MG63 (cell line): Measurements from ENCODE around the gene CDH4. TPM values are rescaled to one million over a fixed set of nuclear protein-coding genes. Genes with fewer than 3 reads are reported as not detected.

Source experiments
- DNase-seq: peaks from one replicate; pipeline ENCODE4 v3.0.0-alpha.2; 2020
- H3K27me3 ChIP-seq: fragments of 250-450 bp; sonication (Bioruptor Pico); 2 replicates; pipeline ENCODE4 v1.5.1; 2020; ENCODE audit warnings: mild to moderate bottlenecking, moderate library complexity
- H3K36me3 ChIP-seq: fragments of 250-450 bp; sonication (Bioruptor Pico); 2 replicates; pipeline ENCODE4 v1.5.1; 2020; ENCODE audit warnings: mild to moderate bottlenecking, moderate library complexity
- H3K4me3 ChIP-seq: fragments of 250-450 bp; sonication (Bioruptor Pico); 2 replicates; pipeline ENCODE4 v1.5.1; 2020; ENCODE audit warnings: mild to moderate bottlenecking, moderate library complexity
- H3K9me3 ChIP-seq: fragments of 250-450 bp; sonication (Bioruptor Pico); 2 replicates; pipeline ENCODE4 v1.5.1; 2020; ENCODE audit warnings: mild to moderate bottlenecking, moderate library complexity
- total RNA-seq: library from RNA; depleted of rRNA; stranded (reverse); fragments of >200 nt; shearing (Covaris generic); gene quantifications from 2 replicates; pipeline ENCODE4 v1.2.3, GENCODE V29; 2014; ENCODE audit warnings: low replicate concordance

CDH4 gene
- total RNA-seq, 1 experiment from 2014 or later, result not detected

DNA sequence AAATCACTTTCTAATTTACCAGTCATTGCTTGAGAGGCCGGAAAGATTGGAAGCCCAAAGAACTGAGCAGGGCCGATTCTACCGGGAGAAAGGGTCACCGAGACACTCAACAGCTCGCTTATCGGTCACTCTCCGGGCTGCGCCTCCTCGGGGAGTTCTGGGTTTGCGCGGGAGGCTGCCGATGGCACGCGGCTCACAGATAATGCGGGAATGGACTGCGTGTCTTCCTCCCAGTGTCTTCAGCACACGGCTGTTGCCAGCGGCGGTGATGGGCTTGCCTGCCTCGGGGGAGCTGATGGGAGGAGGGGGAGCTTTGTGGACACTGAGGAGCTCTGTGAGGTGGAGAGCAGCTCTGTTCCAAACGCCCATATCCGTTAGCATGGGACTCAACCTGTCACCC is 314.6 kb downstream of the CDH4 start:
- H3K36me3 ChIP-seq, result no peaks in the 10 kb centered on the region
- no peak overlapping the region for H3K4me3 ChIP-seq
- DNase-seq, result no peak
- H3K27me3 ChIP-seq, result peaks cover 7% of the 10 kb centered on the region; the same call in 1 of the 2 replicates
- no peaks in the 10 kb centered on the region for H3K9me3 ChIP-seq

DNA sequence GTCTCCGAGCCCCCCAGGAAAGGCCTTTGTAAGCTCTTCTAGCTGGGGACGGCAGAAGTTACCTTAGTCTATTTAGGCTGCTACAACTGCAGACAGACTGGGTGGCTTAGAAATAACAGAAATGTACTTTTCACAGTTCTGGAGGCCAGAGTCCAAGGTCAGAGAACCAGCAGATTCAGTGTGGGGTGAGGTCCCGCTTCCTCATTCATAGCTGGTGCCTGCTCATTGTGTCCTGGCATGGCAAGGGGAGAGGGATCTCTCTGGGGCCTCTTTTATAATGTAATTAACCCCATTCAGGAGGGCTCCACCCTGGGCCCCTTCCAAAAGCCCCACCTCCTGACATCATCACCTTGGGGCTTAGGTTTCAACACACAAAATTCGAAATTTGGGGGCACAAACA is 315.1 kb downstream of the CDH4 start:
- Histone ChIP-seq H3K4me3 (no peak overlapping the region), H3K27me3 (peaks cover 7% of the 10 kb centered on the region; the same call in 1 of the 2 replicates), H3K9me3 (no peaks in the 10 kb centered on the region), H3K36me3 (no peaks in the 10 kb centered on the region)
- no peak for DNase-seq

DNA sequence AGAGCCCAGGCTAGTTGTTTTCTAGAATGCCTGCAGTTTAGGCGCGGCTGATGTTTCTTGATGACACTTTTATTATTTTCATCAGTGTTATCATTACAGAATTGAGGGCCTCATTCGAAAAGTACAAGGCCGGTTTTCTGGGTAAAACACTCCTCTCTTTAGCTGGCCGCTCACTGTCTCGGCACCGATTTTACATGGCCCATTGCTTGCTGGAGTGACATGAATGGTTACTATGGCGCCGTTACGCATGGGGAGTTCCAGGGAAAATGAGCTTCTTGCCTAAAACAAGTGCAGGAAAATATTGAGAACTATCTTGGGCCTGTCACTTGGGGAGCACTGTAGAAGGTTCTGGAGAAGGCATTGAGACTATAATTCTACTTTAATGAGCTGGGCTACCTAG is 317.8 kb downstream of the CDH4 start:
- no peak overlapping the region for H3K4me3 ChIP-seq
- H3K9me3 ChIP-seq, result no peaks in the 10 kb centered on the region
- DNase-seq, result no peak
- peaks cover 7% of the 10 kb centered on the region; the same call in 1 of the 2 replicates for H3K27me3 ChIP-seq
- H3K36me3 ChIP-seq, result no peaks in the 10 kb centered on the region

DNA sequence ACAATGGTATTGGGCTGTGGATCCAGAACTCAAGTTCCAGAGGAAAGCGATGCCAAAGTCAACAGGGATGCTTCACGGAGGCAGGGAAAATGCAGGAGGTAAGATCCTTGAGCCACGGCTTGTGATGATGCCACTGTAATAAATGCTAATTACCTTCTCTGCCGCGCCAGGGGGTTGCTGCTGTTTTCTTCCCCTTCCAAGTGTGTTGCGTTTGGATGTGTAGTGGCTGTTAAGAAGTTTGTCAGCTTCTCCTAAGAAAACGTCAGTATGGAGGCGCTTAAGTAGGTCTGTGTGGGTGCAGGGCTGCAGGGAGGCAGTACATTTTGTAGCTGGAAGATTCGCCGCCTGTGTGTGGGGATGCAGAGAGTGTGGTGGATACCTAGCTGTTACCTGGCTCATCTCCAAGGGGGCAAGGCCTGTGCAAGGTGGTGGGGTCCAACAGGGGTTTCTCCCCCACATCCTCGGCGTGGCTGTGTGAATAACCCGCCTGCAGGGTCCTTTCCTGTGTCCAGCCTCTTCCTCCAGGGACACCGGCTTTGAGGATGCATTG is 318.7 kb downstream of the CDH4 start:
- H3K4me3 ChIP-seq, result no peak overlapping the region
- H3K27me3 ChIP-seq, result peaks cover 11% of the 10 kb centered on the region; the same call in 1 of the 2 replicates
- H3K9me3 ChIP-seq, result no peaks in the 10 kb centered on the region
- H3K36me3 ChIP-seq, result no peaks in the 10 kb centered on the region
- DNase-seq, result no peak

DNA sequence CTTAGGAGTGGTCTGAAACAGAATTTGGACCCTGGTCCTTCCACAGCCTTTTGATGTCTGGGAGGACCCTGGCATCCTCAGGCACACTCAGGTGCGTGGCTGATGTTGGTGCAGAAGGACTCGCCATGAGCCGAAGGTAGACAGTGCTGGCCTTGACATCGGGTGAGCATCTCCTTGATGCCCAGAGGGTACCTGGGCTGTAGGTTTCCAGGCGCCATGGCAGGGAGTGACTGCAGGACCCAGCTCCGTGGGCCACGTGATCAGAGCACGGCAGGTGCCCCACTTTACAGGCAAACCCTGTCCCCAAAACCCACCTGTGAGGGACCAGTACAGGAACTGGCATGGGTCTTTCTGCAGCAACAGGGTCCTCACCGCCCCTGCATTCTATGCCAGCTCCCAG is 319.2 kb downstream of the CDH4 start:
- no peak overlapping the region for H3K4me3 ChIP-seq
- H3K9me3 ChIP-seq, result no peaks in the 10 kb centered on the region
- no peaks in the 10 kb centered on the region for H3K36me3 ChIP-seq
- no peak for DNase-seq
- peaks cover 13% of the 10 kb centered on the region; the same call in 1 of the 2 replicates for H3K27me3 ChIP-seq

DNA sequence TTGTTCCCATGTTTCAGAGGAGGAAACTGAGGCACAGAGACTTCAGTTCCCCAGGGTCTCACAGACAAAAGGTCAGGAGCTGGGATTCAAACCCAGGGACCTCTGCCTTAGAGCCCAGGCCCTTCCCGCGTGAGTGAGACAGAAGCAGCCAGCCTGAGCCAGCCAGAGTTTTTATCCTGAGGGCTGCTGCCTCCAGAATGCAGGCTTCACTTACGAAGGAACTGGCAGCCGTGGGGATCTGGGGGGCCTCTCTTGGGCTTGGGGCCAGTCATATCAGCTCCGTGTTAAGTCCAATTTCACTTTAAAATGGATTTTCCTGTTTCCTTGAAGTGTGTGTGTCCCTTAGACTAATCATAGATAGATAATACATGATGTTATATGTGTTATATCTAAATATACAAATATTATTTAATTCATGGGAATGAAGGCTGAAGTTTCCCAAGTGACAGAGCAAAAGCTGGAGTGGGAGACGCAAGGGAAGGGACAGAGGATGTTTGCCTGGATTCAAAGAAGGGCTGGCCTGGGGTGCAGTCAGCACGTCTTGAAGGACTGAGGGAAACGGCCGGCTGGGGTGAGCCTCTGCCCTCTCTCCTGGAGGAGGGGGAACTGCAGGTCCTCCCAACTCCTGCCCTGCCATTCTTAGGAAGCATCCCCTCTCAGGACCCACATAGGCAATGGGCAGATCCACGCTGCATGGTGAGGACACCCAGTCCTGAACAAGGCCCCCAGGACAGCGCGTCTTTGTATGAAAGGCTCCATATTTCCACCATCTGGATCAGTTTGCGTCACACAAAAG is 320.1 kb downstream of the CDH4 start:
- H3K4me3 ChIP-seq, result no peak overlapping the region
- H3K27me3 ChIP-seq, result peaks cover 8% of the 10 kb centered on the region; the same call in 1 of the 2 replicates
- H3K36me3 ChIP-seq, result no peaks in the 10 kb centered on the region
- no peak for DNase-seq
- no peaks in the 10 kb centered on the region for H3K9me3 ChIP-seq

DNA sequence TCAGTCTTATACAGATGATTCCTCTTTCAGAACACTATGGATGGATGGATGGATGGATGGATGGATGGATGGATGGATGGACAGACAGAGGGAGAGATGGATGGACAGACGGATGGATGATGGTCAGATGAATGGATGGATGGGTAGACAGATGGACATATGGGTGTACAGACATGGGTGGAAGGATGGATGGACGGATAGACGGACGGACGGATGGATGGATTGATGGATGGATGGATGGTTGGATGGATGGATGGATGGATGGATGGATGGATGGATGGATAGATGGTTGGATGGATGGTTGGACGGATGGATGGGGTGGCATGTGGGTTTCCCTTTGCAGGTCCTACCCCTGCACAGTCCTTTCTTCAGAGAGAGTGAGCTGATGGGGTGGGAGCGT is 320.7 kb downstream of the CDH4 start:
- Histone ChIP-seq H3K36me3 (no peaks in the 10 kb centered on the region), H3K27me3 (peaks cover 8% of the 10 kb centered on the region; the same call in 1 of the 2 replicates), H3K4me3 (no peak overlapping the region), H3K9me3 (no peaks in the 10 kb centered on the region)
- no peak for DNase-seq

DNA sequence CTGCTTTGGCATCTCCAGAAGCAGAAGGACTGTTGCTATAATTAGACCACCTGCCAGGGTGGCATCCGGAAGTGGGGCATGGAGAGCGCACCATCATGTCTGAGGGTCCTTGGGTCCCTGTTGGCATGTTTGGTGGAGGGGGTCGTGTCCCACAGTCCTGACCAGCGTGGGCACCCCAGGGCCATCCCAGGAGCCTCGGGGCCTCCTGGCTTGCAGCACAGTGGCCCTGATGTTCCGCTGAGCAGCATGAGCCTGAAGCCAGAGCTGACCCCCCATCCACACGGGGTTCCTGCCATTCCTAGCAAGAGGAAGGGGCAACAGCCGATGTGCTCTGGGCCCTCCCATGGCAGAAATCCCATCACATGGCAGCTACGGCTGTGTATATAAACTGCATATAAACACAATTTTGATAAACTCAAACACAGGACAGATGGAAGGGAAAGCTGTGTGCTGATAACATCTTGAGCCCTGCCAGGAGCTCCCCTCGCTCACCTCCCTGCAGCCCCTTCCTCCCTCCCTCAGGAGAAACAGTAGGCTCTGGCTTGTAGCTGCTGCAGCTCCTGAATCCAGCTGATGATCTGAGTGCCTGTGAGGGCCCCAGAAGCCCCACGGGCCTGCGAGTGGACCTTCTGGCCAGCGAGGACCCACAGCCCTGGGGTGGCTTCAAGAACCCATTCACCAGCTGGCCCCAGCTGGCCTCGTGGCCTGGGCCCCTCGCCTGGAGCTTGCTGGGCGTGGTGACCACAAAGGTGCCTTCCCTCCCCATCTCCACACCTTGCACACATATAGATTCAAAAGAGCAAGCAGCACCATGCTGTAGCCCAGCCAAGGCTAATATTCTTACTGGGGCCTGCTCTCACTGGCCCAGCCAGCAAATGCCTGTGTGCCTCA is 321.6 kb downstream of the CDH4 start:
- no peaks in the 10 kb centered on the region for H3K9me3 ChIP-seq
- H3K27me3 ChIP-seq, result peaks cover 8% of the 10 kb centered on the region; the same call in 1 of the 2 replicates
- no peaks in the 10 kb centered on the region for H3K36me3 ChIP-seq
- H3K4me3 ChIP-seq, result no peak overlapping the region
- DNase-seq, result no peak

DNA sequence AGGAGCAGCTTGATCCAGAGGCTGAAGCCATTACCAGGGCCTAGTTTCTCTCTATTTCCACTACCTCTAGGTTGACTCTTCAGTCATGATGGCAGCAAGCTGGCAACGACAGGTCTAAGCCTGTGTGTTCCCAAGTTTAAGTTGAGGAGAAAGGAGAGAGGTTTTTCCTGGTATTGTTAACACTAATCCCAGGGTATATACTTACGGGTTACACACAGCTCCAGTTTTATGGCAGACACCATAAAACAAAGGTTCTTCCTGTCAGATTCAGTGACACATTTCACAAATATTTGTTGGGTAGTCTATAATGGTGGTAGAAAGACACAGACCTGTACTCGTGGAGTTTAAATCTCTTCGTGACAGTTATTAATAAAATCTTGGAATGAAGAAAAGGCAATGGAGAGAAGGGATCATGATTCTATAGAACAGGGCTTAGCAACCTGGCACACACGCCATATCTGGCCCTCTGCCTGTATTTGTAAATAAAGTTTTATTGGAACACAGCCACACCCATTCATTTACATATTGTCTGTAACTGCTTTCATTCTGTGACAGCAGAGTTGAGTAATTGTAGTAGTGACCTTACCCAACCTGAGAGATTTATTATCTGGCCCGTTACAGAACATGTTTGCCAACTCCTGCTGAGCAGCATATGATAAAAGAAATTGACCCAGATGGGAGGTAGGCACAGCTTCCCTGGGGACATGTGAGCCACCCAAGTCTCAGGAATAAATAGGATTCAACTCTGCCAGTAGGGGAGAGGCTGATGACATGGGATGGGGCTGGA is 323.3 kb downstream of the CDH4 start:
- Histone ChIP-seq H3K27me3 (peaks cover 8% of the 10 kb centered on the region; the same call in 1 of the 2 replicates), H3K9me3 (no peaks in the 10 kb centered on the region), H3K36me3 (no peaks in the 10 kb centered on the region), H3K4me3 (no peak overlapping the region)
- DNase-seq, result no peak

DNA sequence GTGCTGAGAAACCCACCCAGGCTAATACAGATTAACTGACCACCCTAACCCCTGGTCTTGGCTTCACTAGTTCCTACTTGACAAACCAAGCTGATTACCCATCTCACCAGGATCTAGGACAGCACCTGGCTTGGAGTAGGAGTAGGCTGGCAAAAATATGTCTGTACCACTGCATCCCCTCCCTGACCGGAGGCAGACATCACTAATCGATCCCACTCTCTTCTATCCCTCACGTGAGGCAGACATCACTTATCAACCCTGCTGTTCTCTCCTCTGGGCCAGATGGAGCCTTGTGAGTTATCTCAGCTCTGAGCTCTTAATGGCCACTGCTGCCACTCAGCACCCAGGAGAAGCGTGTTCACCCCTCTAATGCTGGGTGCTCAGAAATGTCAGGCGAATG is 324.3 kb downstream of the CDH4 start:
- Histone ChIP-seq H3K4me3 (no peak overlapping the region), H3K36me3 (no peaks in the 10 kb centered on the region), H3K9me3 (no peaks in the 10 kb centered on the region), H3K27me3 (peaks cover 8% of the 10 kb centered on the region; the same call in 1 of the 2 replicates)
- DNase-seq, result no peak

DNA sequence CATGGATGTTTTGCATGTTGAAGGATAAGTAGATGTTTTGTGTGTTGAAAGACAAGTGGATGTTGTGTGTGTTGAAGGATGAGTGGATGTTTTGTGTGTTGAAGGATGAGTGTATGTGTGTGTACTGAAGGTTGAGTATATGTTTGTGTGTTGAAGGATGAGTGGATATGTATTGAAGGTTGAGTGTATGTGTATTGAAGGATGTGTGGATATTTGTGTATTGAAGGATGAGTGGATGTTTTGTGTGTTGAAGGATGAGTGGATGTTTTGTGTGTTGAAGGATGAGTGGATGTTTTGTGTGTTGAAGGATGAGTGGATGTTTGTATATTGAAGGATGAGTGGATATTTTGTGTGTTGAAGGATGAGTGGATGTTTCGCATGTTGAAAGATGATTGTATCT is 325.0 kb downstream of the CDH4 start:
- no peak for DNase-seq
- Histone ChIP-seq H3K4me3 (no peak overlapping the region), H3K27me3 (peaks cover 8% of the 10 kb centered on the region; the same call in 1 of the 2 replicates), H3K9me3 (no peaks in the 10 kb centered on the region), H3K36me3 (no peaks in the 10 kb centered on the region)

DNA sequence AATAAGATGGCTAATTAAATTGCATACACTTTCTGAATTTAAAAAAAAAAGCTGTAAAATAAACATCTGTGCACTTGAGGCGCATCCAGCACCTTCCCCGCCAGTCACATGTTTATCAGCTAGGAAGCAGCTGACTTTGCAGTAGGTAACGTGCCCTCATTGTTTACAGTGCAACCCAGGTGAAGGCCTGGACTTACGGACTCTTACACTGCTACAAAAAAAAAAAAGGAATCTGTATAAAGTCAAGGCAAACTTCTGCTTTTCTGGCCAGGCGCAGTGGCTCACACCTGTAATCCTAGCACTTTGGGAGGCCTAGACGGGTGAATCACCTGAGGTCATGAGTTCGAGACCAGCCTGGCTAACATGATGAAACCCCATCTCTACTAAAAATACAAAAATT is 327.8 kb downstream of the CDH4 start:
- H3K36me3 ChIP-seq, result no peaks in the 10 kb centered on the region
- DNase-seq, result no peak
- no peak overlapping the region for H3K4me3 ChIP-seq
- H3K27me3 ChIP-seq, result peaks cover 10% of the 10 kb centered on the region
- H3K9me3 ChIP-seq, result no peaks in the 10 kb centered on the region

DNA sequence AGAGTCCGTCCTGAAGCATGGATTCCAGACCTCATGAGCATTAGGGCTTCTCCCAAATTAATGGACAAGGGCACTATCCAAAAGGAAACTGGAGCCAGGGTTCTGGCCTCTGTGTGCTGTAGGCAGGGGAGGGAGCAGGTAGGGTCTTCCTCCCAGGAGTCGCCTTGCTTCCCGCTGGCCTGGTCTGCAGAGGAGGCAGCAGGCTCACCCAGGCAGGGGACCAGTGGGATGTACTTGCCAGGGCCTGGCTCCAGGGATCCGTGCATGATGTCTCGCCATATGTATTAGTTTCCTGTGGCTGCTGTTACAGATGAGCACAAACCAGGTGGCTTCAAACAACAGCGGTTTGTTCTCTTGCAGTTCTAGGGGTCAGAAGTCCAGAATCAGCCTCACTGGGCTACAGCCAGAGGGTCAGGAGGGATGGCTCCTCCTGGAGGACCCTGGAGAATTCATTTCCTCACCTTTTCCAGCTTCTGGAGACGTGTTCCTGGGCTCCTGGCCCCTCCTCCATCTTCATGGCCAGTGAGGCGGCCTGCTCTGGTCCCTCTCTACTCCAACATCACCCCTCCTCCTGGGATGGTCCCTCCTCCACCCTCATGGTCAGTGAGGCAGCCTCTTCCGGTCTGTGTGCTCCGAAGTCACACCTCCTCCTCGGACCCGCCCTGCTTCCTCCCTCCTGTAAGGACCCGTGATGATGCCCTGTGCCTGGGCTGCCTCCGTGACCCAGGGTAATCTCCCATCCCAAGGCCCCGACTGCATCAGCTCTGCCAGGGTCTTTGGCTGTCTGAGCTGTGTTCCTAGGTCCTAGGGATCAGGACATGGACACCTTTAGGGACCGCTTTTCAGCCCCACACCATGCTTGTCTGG is 329.1 kb downstream of the CDH4 start:
- peaks cover 4% of the 10 kb centered on the region for H3K27me3 ChIP-seq
- no peaks in the 10 kb centered on the region for H3K9me3 ChIP-seq
- H3K36me3 ChIP-seq, result no peaks in the 10 kb centered on the region
- DNase-seq, result no peak
- no peak overlapping the region for H3K4me3 ChIP-seq

DNA sequence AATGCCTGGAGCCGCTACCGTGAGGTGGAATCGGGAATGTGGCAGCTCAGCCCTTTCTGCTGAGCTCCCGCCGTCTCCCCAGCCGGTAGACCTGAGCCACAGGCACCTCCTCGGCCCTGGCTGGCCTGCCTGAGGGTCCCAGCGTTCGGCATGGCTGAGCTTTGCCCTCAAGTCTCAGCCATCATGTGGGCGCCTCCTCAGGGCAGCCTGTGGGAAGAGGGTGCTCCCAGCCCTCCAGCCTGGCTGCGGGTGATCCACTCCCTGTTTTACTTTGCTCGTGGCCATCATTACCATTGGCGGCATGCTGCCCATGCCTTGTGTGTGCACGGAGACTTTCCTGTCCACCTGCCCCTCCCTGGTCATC is 329.7 kb downstream of the CDH4 start:
- H3K4me3 ChIP-seq, result no peak overlapping the region
- no peaks in the 10 kb centered on the region for H3K36me3 ChIP-seq
- no peaks in the 10 kb centered on the region for H3K9me3 ChIP-seq
- DNase-seq, result no peak
- H3K27me3 ChIP-seq, result peaks cover 4% of the 10 kb centered on the region

DNA sequence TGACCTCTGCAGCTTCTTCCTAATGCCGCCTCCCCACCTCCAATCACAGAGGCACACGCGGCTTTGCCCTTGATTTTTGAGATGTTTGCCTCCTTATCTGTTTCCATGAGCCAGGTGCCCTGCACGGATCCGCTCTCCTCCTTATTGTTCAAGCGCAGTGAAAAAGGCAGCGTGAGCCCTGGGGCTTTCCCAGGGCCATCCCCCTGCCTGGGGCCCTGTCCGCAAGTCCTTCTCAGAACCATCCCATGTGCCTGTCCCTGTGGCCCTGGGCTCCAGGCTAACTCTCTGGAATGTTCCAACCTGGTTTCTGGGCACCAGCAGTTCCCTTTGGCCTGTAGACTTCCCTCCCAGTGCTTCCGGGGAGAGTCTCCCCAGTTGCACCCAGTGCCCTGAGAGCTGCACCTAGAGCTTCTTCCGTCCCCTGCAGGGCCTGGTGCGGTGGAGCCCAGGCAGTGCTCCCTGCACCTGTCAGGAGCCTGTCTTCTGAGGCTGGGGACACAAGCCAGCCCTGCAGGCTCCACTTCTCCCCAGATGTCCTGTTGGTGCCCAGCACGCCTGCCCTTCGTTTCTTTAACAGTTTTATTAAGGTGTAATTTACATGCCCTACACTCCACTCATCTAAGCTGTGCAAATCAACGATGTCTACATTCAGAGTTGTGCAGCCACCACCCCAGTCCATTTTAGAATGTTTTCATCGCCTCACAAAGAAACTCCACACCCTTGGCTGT is 330.3 kb downstream of the CDH4 start:
- Histone ChIP-seq H3K9me3 (no peaks in the 10 kb centered on the region), H3K4me3 (no peak overlapping the region), H3K36me3 (no peaks in the 10 kb centered on the region), H3K27me3 (peaks cover 4% of the 10 kb centered on the region)
- DNase-seq, result no peak
